ENCODE data around the gene TPRG1L.

Gene TPRG1L

DNA sequence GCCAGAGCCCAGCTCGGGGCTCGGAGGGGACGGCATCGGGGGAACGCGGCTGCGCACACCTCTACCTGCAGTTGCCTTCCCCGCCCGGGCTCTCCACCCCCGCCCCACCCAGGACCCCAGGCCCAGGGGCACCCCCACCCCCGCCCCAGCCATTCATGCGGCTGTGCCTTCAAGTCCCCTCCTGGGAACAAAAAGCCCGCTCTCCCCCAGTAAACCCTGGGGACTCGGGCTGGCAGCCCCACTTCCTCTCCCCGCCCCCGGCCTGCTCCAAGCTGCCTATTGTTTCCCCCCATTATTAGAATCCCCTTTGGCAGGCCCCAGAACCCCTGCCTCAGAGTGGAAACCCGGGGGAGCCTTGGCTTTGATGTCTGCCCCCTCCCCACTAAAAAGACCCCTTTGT lies 31.5 kb upstream of the TPRG1L start:
- no peak for DNase-seq (ENCODE audit: extremely low read depth in 1 of 2, low read depth in 1 of 2)

DNA sequence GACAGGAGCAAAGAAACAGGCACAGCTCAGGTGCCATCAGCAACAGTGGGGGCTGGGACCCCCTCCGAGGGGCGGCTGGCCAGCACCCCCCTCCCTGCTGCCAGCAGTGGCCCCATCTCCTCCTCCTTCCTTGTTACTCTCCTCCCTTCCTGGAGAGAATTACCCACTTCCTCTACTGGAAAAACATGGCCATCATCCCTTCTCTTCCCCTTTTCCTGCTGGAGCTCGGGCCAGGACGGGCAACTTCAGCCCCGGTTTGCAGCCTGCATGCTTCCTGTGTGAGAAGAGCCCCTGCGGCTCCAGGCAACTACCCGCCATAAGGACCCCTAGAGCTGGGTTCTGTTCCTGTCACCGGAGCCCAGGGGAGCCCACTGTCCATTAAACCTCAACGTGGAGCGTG lies 31.1 kb upstream of the TPRG1L start:
- no peak for DNase-seq (ENCODE audit: extremely low read depth in 1 of 2, low read depth in 1 of 2)

DNA sequence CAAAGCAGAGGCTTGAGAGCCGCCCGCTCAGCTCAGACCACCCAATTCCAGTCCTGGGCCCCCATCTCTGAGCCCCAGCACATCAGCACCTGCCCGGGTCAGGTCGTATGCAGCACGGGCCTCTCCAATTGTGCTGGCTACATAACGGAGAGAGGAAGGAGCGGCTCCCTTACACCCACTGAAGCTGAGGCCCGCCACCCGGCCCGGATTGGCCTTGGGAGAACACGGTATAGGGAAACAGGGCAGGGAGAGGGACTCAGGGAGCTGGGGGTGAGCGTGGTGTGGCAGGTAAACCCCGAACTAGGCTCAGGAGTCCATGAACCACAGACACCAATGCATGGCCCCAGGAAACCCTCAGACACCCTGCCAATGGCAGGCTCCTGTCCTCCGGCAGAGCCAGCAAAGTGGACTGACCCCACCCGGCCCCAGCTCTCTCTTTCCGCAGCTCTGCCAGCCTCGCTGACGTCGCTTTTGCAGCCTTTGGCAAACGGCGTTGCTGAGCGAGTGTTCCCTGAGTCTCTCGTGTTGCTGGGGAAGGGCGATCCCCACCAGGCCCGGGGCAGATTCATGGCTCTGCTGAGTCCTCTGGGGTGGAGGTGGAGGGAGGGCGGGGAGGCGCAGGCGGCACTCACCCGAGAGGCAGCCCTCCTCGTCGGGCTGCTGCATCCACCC lies 30.0 kb upstream of the TPRG1L start:
- no peak for DNase-seq (ENCODE audit: extremely low read depth in 1 of 2, low read depth in 1 of 2)

DNA sequence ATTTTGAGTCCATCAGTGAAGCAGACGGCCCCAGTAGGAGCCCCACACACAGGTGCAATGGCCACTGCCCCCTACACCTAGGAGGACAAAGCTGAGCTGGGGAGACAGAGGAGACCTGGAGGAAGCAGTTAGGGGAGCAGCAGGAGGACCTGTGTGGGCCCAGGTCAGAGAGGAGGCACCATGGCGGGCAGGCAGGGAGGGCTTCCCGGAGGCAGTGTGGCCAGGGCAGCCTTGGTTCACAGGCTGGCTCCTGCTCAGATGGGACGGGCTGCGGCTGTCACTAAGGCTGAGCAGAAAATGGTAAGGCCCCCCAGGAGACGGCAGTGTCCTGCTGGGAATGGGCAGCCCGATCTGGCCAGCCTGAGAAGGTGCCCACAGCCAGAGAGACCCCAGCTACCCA lies 28.9 kb upstream of the TPRG1L start:
- no peak for DNase-seq (ENCODE audit: extremely low read depth in 1 of 2, low read depth in 1 of 2)

DNA sequence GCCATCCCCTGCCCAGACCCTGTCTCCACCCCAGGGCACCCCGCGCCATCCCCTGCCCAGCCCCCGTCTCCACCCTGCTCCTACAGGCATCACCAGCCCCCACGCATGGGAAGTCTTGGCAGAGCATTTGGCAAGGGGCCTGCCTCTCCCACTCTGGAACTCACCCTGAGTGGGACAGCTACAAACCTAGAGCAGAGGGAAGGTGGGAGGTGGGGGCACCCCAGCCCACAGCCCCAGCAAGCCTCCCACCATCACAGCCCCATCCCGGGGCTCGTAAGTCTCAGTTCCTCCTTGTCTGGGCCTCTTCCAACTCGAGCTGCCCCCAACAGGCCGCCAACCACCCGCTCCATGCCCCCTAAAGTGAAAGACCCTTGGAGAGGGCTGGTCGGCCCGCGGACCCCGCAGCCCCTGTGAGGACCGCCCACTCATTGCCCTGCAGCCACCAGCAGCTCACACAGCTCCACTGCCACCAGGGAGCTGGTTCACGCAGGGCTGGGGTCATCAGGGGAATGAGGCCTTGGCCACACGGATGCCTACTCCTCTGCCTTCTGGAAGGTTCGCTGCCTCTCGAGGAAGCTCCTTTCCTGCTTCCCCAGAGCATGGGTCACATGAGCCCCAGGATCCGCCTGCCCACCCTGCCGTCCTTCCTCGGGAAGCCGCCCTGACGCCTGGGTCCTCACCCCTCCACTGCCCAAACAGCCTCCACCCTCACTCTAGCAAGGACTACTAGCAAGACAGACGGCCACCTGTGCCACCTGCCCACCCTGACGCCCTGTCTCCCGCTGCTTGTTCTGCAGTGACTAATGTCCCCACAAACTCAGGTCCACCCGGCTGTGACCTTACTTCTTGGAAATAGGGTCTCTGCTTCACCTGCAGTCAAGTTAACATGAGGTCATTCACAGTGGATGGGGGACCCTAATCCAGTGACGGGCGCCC lies 27.9 kb upstream of the TPRG1L start:
- no peak for DNase-seq (ENCODE audit: extremely low read depth in 1 of 2, low read depth in 1 of 2)

DNA sequence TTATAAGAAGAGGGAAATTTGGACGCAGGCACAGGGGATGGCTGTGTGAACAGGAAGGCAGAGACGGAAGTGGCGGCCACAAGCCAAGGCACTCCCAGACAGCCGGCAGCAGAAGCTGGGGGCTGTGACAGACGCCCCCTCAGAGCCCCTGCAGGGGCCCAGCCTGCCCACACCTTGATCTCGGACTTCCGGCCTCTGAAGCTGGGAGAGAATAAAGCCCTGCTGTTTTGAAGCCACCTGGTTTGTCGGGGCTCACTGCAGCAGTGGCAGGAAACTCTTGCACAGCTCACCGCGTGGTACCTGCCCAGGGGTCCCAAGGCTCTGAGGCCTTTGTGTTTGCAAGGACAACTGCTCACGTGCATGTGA lies 27.2 kb upstream of the TPRG1L start:
- DNase-seq (ENCODE audit: extremely low read depth in 1 of 2, low read depth in 1 of 2): no peak

DNA sequence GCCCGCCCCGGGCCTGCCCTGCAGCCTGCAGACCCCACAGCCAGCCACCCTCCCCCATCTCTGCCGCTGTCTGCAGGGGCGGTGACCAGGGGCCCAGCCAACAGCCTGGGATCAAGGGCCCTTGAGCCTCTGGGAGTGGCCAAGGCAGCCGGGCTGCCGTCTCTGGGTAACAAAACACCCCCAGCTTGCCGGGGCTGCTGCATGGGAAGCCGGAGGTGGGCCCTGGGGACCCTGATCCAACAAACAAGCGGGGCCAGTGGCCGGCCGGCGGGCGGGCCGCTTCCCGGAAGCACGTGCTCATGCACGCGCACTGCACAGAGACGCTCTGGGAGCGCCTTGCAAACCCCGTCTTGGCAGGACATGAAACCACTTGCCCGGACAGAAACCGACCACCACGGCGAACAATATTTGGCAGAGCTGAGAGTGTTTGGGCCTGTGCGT lies 26.7 kb upstream of the TPRG1L start:
- DNase-seq (ENCODE audit: extremely low read depth in 1 of 2, low read depth in 1 of 2): no peak

DNA sequence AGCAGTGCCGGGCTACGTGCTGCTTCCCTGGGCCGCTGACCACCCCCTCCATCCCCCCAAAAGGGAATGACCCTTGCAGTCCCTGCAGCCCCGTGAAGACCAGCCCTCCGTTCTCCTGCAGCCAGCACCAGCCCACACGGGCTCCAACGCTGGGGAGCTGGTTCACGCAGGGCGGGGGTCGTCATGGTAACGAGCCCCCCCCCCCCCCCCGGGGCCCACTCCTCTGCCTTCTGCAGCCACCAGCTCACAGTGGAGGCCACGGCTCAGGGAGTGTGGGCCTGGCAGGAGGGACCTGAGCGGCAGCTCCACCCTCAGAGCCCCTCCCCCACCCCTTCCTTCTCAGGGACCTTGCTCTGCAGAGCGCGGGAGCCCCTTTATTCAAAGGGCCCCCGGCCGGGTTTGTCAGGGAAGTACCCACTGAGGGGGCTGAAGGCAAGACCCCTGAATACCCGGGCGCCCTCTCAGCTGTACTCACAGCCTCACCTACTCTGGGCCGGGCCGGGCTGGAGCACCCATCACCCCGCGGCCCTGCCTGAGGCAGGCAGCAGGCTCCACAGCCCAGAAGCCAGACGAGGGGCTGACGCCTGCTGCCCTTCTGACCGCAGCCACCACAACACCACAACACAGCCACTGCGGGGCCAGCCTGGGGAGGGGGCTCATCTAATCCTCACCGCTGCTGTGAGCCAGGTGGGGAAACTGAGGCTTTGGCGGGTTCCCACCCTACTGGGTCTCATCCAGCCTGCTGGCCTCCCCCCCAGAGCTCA lies 26.1 kb upstream of the TPRG1L start:
- DNase-seq (ENCODE audit: extremely low read depth in 1 of 2, low read depth in 1 of 2): no peak

DNA sequence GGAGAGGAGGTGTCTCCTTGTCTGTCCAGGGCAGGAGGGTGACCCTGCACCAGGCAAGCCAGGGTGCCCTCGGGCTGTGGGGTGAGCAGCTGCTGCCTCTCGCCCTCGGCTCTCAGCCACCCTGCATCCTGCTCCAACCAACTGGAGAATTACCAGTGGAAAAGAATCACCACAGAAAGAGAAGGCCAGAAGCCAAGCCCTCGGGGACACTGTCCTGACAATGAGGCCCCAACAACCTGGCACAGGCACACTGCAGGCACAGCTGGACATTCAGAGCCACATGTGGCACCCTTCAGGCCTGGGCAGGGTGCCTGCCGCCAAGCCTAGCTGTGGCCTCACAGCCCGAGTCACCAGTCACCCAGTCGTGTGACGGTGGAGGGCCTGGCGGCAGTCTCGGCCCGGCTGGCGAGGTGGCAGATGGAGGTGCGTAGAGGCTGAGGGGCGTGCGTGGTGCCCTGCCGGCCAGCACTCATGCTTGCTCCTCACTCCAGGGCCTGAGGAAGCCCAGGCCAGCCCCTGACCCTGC lies 25.5 kb upstream of the TPRG1L start:
- no peak for DNase-seq (ENCODE audit: extremely low read depth in 1 of 2, low read depth in 1 of 2)

DNA sequence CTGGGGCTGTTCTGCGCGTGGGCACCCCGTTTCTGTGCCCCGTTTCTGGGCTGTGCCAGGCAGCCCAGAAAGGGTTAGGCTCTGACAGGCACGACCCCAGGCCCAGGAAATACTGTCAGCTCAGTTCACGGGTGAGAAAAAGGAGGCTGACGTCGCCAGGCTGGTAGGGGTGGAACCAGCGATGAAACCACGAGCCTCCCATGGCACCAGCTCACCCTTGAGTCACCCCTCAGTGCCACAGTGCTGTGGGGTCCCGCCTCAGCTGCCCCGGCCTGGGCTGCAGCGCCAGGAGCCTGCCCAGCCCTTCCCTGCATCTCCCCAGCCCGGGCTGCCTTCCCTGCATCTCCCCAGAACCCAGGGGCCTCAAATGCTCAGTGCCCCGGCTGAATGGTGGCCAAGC lies 25.0 kb upstream of the TPRG1L start:
- no peak for DNase-seq (ENCODE audit: extremely low read depth in 1 of 2, low read depth in 1 of 2)

DNA sequence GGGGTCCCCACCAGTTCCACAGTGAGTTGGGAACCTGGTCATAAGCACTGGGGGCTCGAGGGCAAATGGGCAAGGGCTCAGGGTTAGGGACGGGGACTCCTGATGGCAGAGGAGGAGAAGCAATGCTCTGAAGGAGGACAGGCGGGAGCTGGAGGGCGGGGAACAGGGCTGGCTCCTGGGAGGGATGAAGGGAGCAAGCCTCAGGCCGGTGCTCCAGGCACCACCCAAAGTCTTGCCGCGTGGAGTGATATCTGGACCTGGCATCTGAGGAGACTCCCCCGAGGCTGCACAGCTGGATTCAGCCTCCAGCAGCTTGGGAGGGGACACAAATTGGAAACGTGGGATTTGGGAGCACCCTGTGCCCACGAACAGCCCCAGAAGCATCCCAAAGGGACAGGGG lies 24.5 kb upstream of the TPRG1L start:
- DNase-seq (ENCODE audit: extremely low read depth in 1 of 2, low read depth in 1 of 2): no peak

DNA sequence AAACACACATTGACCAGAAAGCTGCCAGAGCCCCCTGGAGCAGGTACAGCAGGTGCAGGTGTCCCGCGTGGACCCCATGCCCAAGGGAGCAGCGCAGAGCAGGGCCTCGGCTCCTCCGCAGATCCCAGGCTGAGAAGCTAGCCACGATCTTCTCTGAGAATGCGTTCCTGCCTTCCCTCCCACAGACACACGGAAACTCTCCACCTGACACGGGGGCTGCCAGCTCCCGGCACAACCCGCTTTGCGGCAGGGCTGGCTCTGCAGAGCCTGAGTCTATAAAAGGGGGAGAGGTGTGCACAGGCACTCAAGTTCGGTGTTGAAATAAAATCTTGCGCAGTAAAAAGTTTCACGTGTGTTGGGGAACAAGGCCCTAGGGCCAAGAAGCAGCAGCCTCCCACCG lies 23.1 kb upstream of the TPRG1L start:
- no peak for DNase-seq (ENCODE audit: extremely low read depth in 1 of 2, low read depth in 1 of 2)

DNA sequence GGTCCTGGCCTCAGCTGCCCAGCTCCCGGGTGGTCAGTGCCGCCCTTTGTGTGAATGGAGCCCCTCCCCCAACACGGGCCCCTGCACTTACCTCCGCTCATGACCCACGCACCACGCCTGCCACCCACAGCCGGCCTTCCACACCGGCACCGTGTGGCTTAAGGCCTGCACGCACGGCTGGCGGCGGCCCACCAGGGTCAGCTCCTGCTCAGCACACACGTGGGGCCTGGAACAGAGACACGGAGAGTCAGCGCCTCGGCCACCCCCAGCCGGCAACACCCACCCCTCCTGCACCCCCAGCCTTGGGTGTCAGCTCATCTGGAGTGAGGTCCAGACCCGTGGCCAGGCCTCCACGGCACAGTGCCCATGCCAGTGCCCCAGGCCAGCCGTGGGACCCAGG lies 22.4 kb upstream of the TPRG1L start:
- DNase-seq (ENCODE audit: extremely low read depth in 1 of 2, low read depth in 1 of 2): no peak

DNA sequence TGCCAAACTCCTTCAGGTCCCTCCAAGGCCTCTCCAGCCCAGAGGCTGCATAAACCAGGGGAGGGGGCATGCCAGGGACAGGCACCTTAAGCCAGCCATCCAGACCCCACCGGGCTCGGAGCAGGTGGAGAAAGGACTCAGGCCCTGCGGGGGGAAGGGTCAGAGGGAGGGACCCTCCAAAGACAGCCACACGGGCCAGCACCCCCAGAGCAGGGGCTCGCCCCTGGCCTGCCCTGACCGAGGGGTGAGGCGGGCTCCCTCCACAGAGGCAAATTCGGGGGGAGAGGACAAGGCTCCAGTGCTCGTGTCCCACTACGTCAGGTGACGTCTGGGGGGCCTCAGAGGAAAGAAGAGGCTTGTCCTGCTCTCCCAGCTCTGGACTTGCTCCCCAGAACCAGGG lies 21.7 kb upstream of the TPRG1L start:
- DNase-seq (ENCODE audit: extremely low read depth in 1 of 2, low read depth in 1 of 2): no peak

DNA sequence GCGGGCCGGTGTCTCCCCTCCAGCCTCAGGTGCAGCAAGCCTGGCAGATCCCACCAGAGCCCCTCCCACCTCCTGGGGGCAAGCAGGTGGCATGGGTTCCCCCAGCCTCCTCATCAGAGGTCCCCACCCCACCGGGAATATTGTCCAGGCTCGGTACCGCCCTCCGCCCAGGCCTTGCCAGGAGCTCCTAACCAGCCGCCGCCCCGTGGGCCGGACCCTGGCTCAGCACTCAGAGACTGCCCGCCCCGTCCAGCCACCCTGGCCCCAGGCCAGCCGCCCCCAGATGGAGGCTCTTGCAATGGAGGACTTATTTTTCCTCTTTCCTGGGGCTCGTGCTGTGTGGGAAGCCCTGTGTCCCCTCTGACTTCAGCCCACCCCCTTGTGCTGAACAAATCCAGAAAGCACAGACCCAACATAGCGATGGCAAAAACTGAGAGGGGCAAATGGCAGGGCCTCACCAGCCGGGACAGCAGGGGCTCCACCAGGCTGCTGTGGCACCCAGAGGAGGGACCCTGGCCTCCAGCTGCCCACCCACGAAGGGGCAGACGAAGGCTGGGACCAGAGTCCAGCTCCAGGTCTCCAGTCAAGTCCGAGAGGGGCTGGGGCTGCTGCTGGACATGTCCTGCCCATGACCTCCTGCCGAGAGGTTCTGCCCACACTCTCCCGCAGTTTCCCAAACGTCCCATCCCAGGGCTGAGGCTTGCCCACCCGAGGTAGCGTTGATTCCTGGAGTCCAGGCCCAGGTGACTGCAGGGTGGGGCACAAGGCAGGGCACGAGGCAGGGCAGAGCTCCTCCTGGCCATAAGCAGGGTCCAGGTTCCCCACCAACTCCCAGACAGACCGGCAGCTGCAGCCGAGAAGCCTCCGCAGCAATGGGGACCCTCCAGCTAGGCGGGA lies 21.0 kb upstream of the TPRG1L start:
- DNase-seq (ENCODE audit: extremely low read depth in 1 of 2, low read depth in 1 of 2): no peak

DNA sequence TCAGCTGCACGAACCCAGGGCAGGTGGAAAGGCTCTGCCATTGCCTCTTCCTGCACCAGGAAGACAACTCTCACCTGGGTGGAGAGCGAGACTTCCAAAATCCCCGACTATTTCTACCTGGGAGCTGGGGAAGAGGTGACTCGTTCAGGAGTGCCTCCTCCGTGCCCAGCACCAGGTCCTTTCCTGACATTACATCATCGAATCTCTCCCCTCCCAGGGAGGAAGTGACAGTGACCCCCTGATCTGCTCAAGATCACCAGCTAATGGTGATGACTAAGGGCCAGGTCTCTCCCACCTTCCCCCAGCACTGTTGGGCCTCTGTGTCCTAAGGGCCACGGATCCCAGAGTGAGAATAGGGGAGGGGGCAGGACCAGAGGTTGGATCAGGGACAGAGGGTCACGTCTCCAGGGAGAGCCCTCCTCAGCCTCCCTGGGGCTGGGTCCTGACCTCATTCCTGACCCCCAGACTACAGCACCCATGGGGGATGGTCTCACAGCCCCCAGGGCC lies 20.3 kb upstream of the TPRG1L start:
- no peak for DNase-seq (ENCODE audit: extremely low read depth in 1 of 2, low read depth in 1 of 2)

DNA sequence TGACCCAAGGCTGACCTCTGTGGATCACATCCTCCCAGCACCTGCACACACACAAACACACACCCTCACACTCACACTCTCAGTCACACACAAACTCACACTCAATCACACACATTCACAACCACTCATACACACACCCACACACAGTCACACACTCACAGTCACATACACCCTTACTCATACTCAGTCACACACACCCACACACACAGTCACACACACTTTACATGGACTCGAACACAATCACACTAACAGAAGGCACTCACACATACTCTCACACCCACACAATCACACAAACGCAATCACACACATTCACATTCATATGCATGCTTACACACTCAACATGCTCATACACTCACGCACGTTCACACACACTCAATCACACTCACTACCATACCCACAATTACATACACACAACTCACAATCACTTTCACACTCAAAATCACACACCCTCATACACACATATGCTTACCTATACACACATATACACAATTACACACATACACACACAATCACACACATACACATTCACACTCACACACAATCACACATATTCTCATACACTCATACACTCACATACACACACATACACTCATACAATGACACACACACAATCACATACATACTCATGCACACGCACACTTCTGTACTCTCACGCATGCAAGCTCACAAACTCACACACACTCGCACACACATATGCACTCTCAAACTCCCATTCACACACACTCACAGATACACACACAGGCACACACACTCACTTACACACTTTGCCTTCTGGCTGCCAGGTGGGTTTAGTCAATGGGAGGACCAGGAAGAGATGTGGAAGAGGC lies 19.6 kb upstream of the TPRG1L start:
- DNase-seq (ENCODE audit: extremely low read depth in 1 of 2, low read depth in 1 of 2): no peak

DNA sequence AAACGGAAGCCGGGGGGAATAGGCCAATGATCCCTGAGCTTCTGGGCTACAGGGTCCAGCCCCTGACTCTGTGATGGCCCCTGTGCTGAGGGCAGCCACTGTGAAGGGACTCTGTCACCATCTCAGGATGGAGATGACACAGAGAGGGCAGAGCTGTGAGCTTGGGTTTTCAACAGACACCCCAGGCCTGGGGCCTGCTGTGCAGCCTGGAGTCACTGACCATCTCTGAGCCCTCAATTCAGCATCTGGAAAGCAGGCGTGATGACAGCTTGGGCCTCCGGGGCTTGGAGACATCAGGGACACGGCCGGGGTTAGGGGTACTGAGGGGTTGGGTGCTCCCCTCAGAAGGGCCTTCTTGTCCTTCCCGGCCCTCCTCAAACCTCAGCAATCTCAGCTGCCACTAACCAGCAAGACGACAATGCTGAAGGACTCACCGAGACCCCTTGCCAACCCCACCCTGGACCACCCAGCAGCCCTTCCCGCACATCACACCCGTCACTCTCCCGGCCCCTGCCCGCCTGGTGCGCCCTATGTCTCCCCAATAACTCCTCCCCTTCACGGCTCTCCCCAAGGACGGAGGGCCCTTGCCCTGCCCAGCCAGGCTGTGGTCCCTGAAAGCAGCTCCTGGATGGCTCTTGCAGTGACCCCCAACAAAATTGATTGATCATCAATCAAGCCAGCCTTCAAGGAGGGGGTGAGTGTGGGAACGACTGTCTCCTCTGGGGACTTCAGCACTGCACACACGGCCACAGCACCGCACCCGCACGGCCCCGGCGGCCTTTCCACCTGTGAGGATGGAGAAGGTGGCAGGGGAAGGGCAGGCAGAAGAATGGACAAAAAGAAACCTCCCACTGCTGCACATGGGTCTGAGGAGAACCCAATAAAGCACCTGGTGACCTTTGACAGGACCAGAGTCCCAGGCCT lies 17.8 kb upstream of the TPRG1L start:
- DNase-seq (ENCODE audit: extremely low read depth in 1 of 2, low read depth in 1 of 2): no peak
